Endothelial cell of umbilical vein (primary cell): ENCODE results near the gene SMIM7. TPM values are rescaled to one million over a fixed set of nuclear protein-coding genes. Genes with fewer than 3 reads are reported as not detected.

Source experiments
- BruUV-seq: library from RNA; stranded (reverse); fragments of 400-500 nt; replicated peaks from 2 replicates; lab custom pipeline; 2021; lab: Mats Ljungman, UMichigan
- CTCF ChIA-PET: fragments of 300-600, 350-600 bp; sonication (Branson Sonifier 250); formaldehyde crosslinking; loops from one replicate; lab custom pipeline; 2021; ENCODE audit warnings: antibody characterized with exemption, inconsistent platforms; lab: Charles Lee
- POLR2A ChIA-PET: fragments of 300-600, 350-600 bp; sonication (Branson Sonifier 250); formaldehyde crosslinking; loops from one replicate; lab custom pipeline; 2021; ENCODE audit warnings: antibody characterized with exemption, inconsistent platforms; lab: Charles Lee
- DNase-seq: peaks from one replicate; pipeline ENCODE4 v3.0.0-alpha.2; 2011; ENCODE audit warnings: low read depth, low spot score
- FAIRE-seq: peaks from 2 replicates; lab custom pipeline; 2011; peaks lifted over from hg19 to GRCh38; lab: Jason Lieb, UNC
- H2AFZ ChIP-seq: 2 replicates; pipeline ENCODE4 v1.6.0; 2012; ENCODE audit warnings: low read depth, low read length, control low read depth, inconsistent platforms
- H3K27ac ChIP-seq: 2 replicates; pipeline ENCODE4 v1.5.1; 2011; ENCODE audit warnings: low read depth, mild to moderate bottlenecking, control low read depth, low read length, moderate library complexity; ENCODE audit not compliant: insufficient read depth
- H3K27me3 ChIP-seq, 2 experiments: 2 replicates each; pipeline versions ENCODE4 v1.6.0 to v1.6.1; 2011; ENCODE audit warnings: low read length in 2 of 2, mixed read lengths in 1 of 2; ENCODE audit not compliant: control insufficient read depth in 2 of 2, insufficient read depth in 2 of 2
- H3K36me3 ChIP-seq, 2 experiments: 2 replicates in 1 of 2; 3 replicates in 1 of 2; pipeline ENCODE4 v1.5.1; 2011; ENCODE audit warnings: low read length in 2 of 2, mild to moderate bottlenecking in 1 of 2, moderate library complexity in 1 of 2; ENCODE audit not compliant: control insufficient read depth in 2 of 2, insufficient read depth in 2 of 2; ENCODE audit errors: extremely low read depth in 1 of 2
- H3K4me1 ChIP-seq: 3 replicates; pipeline ENCODE4 v1.5.1; 2011; ENCODE audit warnings: mild to moderate bottlenecking, low read length; ENCODE audit not compliant: control insufficient read depth, insufficient read depth; ENCODE audit errors: extremely low read depth
- H3K4me2 ChIP-seq: 2 replicates; pipeline ENCODE4 v1.6.1; 2011; ENCODE audit warnings: low read length, control low read depth, mixed read lengths; ENCODE audit not compliant: insufficient read depth
- H3K4me3 ChIP-seq, 3 experiments: fragments of 200-600 bp in 1 of 3; sonication (generic), shearing (Covaris generic) in 1 of 3; replicated peaks in 1 of 3; 2 replicates each; pipeline ENCODE4 v1.5.1; 2011 to 2016; ENCODE audit warnings: control low read depth in 3 of 3, low read length in 3 of 3, mild to moderate bottlenecking in 2 of 3, inconsistent platforms in 1 of 3, low read depth in 1 of 3, moderate library complexity in 1 of 3; ENCODE audit not compliant: insufficient read depth in 1 of 3
- H3K79me2 ChIP-seq: 2 replicates; pipeline ENCODE4 v1.6.0; 2012; ENCODE audit warnings: low read length, inconsistent platforms; ENCODE audit not compliant: control insufficient read depth, insufficient read depth
- H3K9ac ChIP-seq: replicated peaks from 2 replicates; pipeline ENCODE3; 2011; ENCODE audit warnings: low read length, control low read depth; ENCODE audit not compliant: insufficient read depth; ENCODE audit errors: extremely low read depth
- H3K9me1 ChIP-seq: replicated peaks from 3 replicates; pipeline ENCODE4 v1.6.0; 2011; ENCODE audit warnings: mild to moderate bottlenecking, low read length; ENCODE audit not compliant: control insufficient read depth, insufficient read depth; ENCODE audit errors: extremely low read depth
- H3K9me3 ChIP-seq: replicated peaks from 2 replicates; pipeline ENCODE4 v1.5.1; 2012; ENCODE audit warnings: low read length, inconsistent platforms; ENCODE audit not compliant: control insufficient read depth, insufficient read depth
- H4K20me1 ChIP-seq: replicated peaks from 2 replicates; pipeline ENCODE3; 2011; ENCODE audit warnings: mild to moderate bottlenecking, low read length; ENCODE audit not compliant: control insufficient read depth, insufficient read depth; ENCODE audit errors: extremely low read depth
- CTCF ChIP-seq, 2 donors: IDR thresholded peaks; 1 replicate in 1 of 2; 2 replicates in 1 of 2; pipeline ENCODE4 v1.5.1; 2011; ENCODE audit warnings: low read length in 2 of 2, mild to moderate bottlenecking in 2 of 2, moderate library complexity in 2 of 2, control low read depth in 1 of 2, inconsistent platforms in 1 of 2, low read depth in 1 of 2; ENCODE audit not compliant: insufficient read depth in 1 of 2; ENCODE audit errors: extremely low read depth in 1 of 2
- EZH2 ChIP-seq: IDR thresholded peaks from 2 replicates; pipeline ENCODE4 v1.6.1; 2012; ENCODE audit warnings: borderline replicate concordance, low read depth, mild to moderate bottlenecking, moderate library complexity, low read length, inconsistent platforms; ENCODE audit not compliant: severe bottlenecking
- FOS ChIP-seq: IDR thresholded peaks from 2 replicates; pipeline ENCODE4 v1.6.1; 2011; ENCODE audit warnings: mild to moderate bottlenecking, low read length, moderate library complexity, borderline replicate concordance; ENCODE audit not compliant: insufficient read depth
- GATA2 ChIP-seq: IDR thresholded peaks from 2 replicates; pipeline ENCODE4 v1.7.0; 2011; ENCODE audit warnings: low read depth, mild to moderate bottlenecking, moderate library complexity, mixed read lengths, low read length; ENCODE audit not compliant: insufficient read length, insufficient read depth
- JUN ChIP-seq: IDR thresholded peaks from 2 replicates; pipeline ENCODE4 v1.6.1; 2011; ENCODE audit warnings: borderline replicate concordance, low read depth; ENCODE audit not compliant: insufficient read length, insufficient read depth
- MYC ChIP-seq: IDR thresholded peaks from one replicate; pipeline ENCODE4 v1.6.1; 2011; ENCODE audit warnings: mild to moderate bottlenecking, low read depth, low read length
- POLR2A ChIP-seq: IDR thresholded peaks from 2 replicates; pipeline ENCODE4 v1.6.1; 2012; ENCODE audit warnings: low read depth, mild to moderate bottlenecking, control low read depth, low read length
- POLR2AphosphoS5 ChIP-seq: IDR thresholded peaks from 2 replicates; pipeline ENCODE4 v1.6.1; 2012; ENCODE audit warnings: low read depth, mild to moderate bottlenecking, control low read depth, low read length, moderate library complexity; ENCODE audit not compliant: insufficient read depth
- dilution Hi-C: fragments of 300-500 bp; cut with MboI; formaldehyde crosslinking; loops from one replicate; pipeline ENCODE4 v1.15.0; 2019; ENCODE audit warnings: low sequenced_read_pairs; ENCODE audit not compliant: extremely low pct_ligation_motif_present
- intact Hi-C: fragments of 100-400 bp; cut with micrococcal nuclease; formaldehyde crosslinking; loops from one replicate; pipeline ENCODE4 v1.10.0; 2022
- polyA plus RNA-seq, 4 experiments: library from polyadenylated mRNA; depleted of rRNA in 3 of 4; stranded (reverse) in 3 of 4; unstranded in 1 of 4; fragments of >200 nt; gene quantifications; 2 replicates each; pipeline versions ENCODE4 v1.2.1 to v1.2.3, GENCODE V29; 2011 to 2012; ENCODE audit warnings: missing spikeins in 1 of 4
- total RNA-seq: library from RNA; stranded (reverse); gene quantifications from 2 replicates; pipeline ENCODE4 v1.2.3, GENCODE V29; 2021

SMIM7 gene
- total and polyA plus RNA-seq, 2 donors (not counting 3 experiments of a cell fraction or from before 2014, with no cell fraction given), result 51.1 to 62.0 TPM

- BruUV-seq, result no TSS peak
- intact Hi-C loops, result no loop called here
- H3K9ac ChIP-seq, result no peak overlapping the region
- DNase-seq (no peak), FAIRE-seq (no peak)
- dilution Hi-C loops, result no loop called here
- no peaks in the 10 kb centered on the region for H3K27me3 ChIP-seq
- no peaks in the 10 kb centered on the region for H3K36me3 ChIP-seq
- H2AFZ ChIP-seq, result no peak overlapping the region
- TF ChIP-seq POLR2AphosphoS5 (no peak), EZH2 (no peak), CTCF (IDR thresholded peaks at IDR 0.05; ENCODE audit: extremely low read depth in 1 of 2, insufficient read depth in 1 of 2, low read depth in 1 of 2, low read length in 2 of 2) (no peak)
- H4K20me1 ChIP-seq, result no peaks in the 10 kb centered on the region
- no peaks in the 10 kb centered on the region for H3K9me3 ChIP-seq
- no peaks in the 10 kb centered on the region for H3K79me2 ChIP-seq
- no peaks in the 10 kb centered on the region for H3K4me1 ChIP-seq
- CTCF ChIA-PET, result interaction anchor here (1.5 to 3.3 kb wide), 3 partner anchors 9 to 349 kb away, joined by 5 to 12 read pairs (median 5); no protein-coding TSS in a partner anchor
- POLR2A ChIA-PET, result no interaction called here
- H3K9me1 ChIP-seq, result no peaks in the 10 kb centered on the region
- H3K4me3 ChIP-seq, result no peak overlapping the region
- H3K27ac ChIP-seq, result no peak overlapping the region
- H3K4me2 ChIP-seq, result no peak overlapping the region
Observed at GRCh38 chr19:16703677-16704076, 43.7 kb upstream of the SMIM7 start.

- POLR2A ChIA-PET, result no interaction called here
- no peak overlapping the region for H2AFZ ChIP-seq
- FAIRE-seq, result no peak
Observed at GRCh38 chr19:16702123-16702522, 42.2 kb upstream of the SMIM7 start.

More at GRCh38 chr19:16702123-16702522, 42.2 kb upstream of the SMIM7 start:
- Histone ChIP-seq H3K4me3 (no peak overlapping the region), H4K20me1 (no peaks in the 10 kb centered on the region), H3K36me3 (no peaks in the 10 kb centered on the region), H3K27me3 (no peaks in the 10 kb centered on the region), H3K9me3 (no peaks in the 10 kb centered on the region), H3K27ac (no peak overlapping the region), H3K9ac (no peak overlapping the region), H3K79me2 (no peaks in the 10 kb centered on the region), H3K9me1 (no peaks in the 10 kb centered on the region), H3K4me1 (no peaks in the 10 kb centered on the region), H3K4me2 (no peak overlapping the region)
- intact Hi-C loops, result no loop called here
- no peak for TF ChIP-seq CTCF (IDR thresholded peaks at IDR 0.05; ENCODE audit: extremely low read depth in 1 of 2, insufficient read depth in 1 of 2, low read depth in 1 of 2, low read length in 2 of 2)
- TF ChIP-seq GATA2, result no peak
- TF ChIP-seq POLR2A, result no peak
- TF ChIP-seq MYC, result no peak
- no peak for TF ChIP-seq JUN
- no peak for TF ChIP-seq FOS
- no peak for TF ChIP-seq POLR2AphosphoS5
- no TSS peak for BruUV-seq
- DNase-seq, result no peak
- dilution Hi-C loops, result no loop called here
- CTCF ChIA-PET, result interaction anchor here (3.3 kb wide), 1 partner anchor 13 kb away, joined by 12 read pairs; no protein-coding TSS in a partner anchor
